Activated CD4-positive, alpha-beta T cell treated with anti-CD3 and anti-CD28 coated beads, Interleukin-2, amount 50 U/mL, for 24 hours (primary cell): Measurements from ENCODE around the gene PIK3CB.
"Not testable (repeated sequence)": the region's sequence is repeated elsewhere in the genome, so short reads cannot be mapped to it uniquely, and the experiment has no call there.

Experiments
- DNase-seq, 2 donors: peaks; one replicate each; pipeline ENCODE4 v3.0.0-alpha.2; 2020; ENCODE audit warnings: low read depth in 1 of 2, low spot score in 1 of 2

The PIK3CB gene

GRCh38 chr3:138686771-138687221, 147.9 kb downstream of the PIK3CB start:
- no peak for DNase-seq

- DNase-seq: no peak
Measured at GRCh38 chr3:138684396-138684795, 150.3 kb downstream of the PIK3CB start.

- no peak for DNase-seq
Measured at GRCh38 chr3:138682648-138683047, 152.1 kb downstream of the PIK3CB start.

GRCh38 chr3:138681463-138682220, 153.1 kb downstream of the PIK3CB start:
- DNase-seq: no peak

- DNase-seq: not testable (repeated sequence)
Measured at GRCh38 chr3:138680974-138681373, 153.8 kb downstream of the PIK3CB start.

GRCh38 chr3:138678874-138679392, 155.8 kb downstream of the PIK3CB start:
- DNase-seq: no peak

- DNase-seq: no peak
Measured at GRCh38 chr3:138678086-138678485, 156.6 kb downstream of the PIK3CB start.

- DNase-seq: no peak
Measured at GRCh38 chr3:138675393-138675792, 159.3 kb downstream of the PIK3CB start.

- DNase-seq: no peak
Measured at GRCh38 chr3:138673641-138674530, 160.8 kb downstream of the PIK3CB start.

GRCh38 chr3:138670407-138670806, 164.3 kb downstream of the PIK3CB start:
- no peak for DNase-seq

GRCh38 chr3:138668107-138668506, 166.6 kb downstream of the PIK3CB start:
- no peak for DNase-seq

GRCh38 chr3:138657508-138657907, 177.2 kb downstream of the PIK3CB start:
- no peak for DNase-seq

GRCh38 chr3:138653567-138653966, 181.2 kb downstream of the PIK3CB start:
- DNase-seq: no peak

GRCh38 chr3:138649134-138649533, 185.6 kb downstream of the PIK3CB start:
- no peak for DNase-seq

- no peak for DNase-seq
Measured at GRCh38 chr3:138646513-138646912, 188.2 kb downstream of the PIK3CB start.

- DNase-seq: no peak
Measured at GRCh38 chr3:138646008-138646407, 188.7 kb downstream of the PIK3CB start.

- DNase-seq: no peak
Measured at GRCh38 chr3:138642927-138643253, 191.8 kb downstream of the PIK3CB start.

GRCh38 chr3:138642226-138642926, 192.4 kb downstream of the PIK3CB start:
- no peak for DNase-seq

GRCh38 chr3:138640537-138640936, 194.2 kb downstream of the PIK3CB start:
- DNase-seq: no peak

- no peak for DNase-seq
Measured at GRCh38 chr3:138638641-138639040, 196.1 kb downstream of the PIK3CB start.

- DNase-seq: no peak
Measured at GRCh38 chr3:138629526-138629925, 205.2 kb downstream of the PIK3CB start.
